AML-193 (cell line): ENCODE data around the gene GPRASP1.

Source experiments
- DNase-seq, 2 experiments: peaks; one replicate each; lab custom pipeline; 2025; lab: John Stamatoyannopoulos, UW

GPRASP1 gene

GRCh38 chrX:102696306-102696705 is 45.0 kb downstream of the GPRASP1 start:
- no peak for DNase-seq

GRCh38 chrX:102697494-102697893 is 46.2 kb downstream of the GPRASP1 start:
- no peak for DNase-seq
